K562 (cell line): ENCODE results near the gene SIRT3. TPM values are rescaled to one million over a fixed set of nuclear protein-coding genes. Genes with fewer than 3 reads are reported as not detected.

Experiments used
- DACH1 ChIP-seq: fragments of 450-650 bp; IDR thresholded peaks from 2 replicates; pipeline ENCODE4 v1.6.1; 2018; ENCODE audit not compliant: partially characterized antibody
- DMBX1 ChIP-seq: fragments of 250-450 bp; sonication (Bioruptor Pico); IDR thresholded peaks from 2 replicates; pipeline ENCODE4 v1.8.0; 2022; ENCODE audit warnings: inconsistent platforms, mild to moderate bottlenecking, moderate library complexity, borderline replicate concordance
- E4F1 ChIP-seq: fragments of 250-450 bp; sonication (Bioruptor Pico); IDR thresholded peaks from 2 replicates; pipeline ENCODE4 v1.5.0; 2021; ENCODE audit warnings: mild to moderate bottlenecking, borderline replicate concordance
- ETS1 ChIP-seq: conservative IDR thresholded peaks from 2 replicates; pipeline ENCODE4 v1.6.1; 2011; ENCODE audit warnings: low read depth, mild to moderate bottlenecking, low read length; ENCODE audit not compliant: control insufficient read depth
- HNRNPK ChIP-seq: fragments of 200-400 bp; formaldehyde crosslinking; IDR thresholded peaks from one replicate; pipeline ENCODE4 v1.6.1; 2018; ENCODE audit warnings: mild to moderate bottlenecking, low read depth, low read length; ENCODE audit not compliant: poor library complexity, severe bottlenecking
- MBD1 ChIP-seq: fragments of 250-450 bp; sonication (Bioruptor Pico); IDR thresholded peaks from 2 replicates; pipeline ENCODE4 v1.8.0; 2022; ENCODE audit warnings: inconsistent platforms
- MLLT1 ChIP-seq, 2 experiments: fragments of 450-650 bp; IDR thresholded peaks; 2 replicates each; pipeline ENCODE4 v1.6.1; 2016
- MTA1 ChIP-seq: fragments of 450-650 bp; IDR thresholded peaks from 2 replicates; pipeline ENCODE4 v1.6.1; 2017; ENCODE audit warnings: borderline replicate concordance
- RBM39 ChIP-seq: fragments of 200-400 bp; formaldehyde crosslinking; optimal IDR thresholded peaks from 2 replicates; pipeline ENCODE3; 2018; ENCODE audit warnings: low read depth, low read length
- SREBF1 ChIP-seq: fragments of 150-350 bp; IDR thresholded peaks from 2 replicates; pipeline ENCODE4 v1.6.1; 2014; ENCODE audit warnings: antibody characterized with exemption, low read depth, low read length, borderline replicate concordance
- YY1 ChIP-seq, 3 experiments: IDR thresholded peaks; 2 replicates each; pipeline ENCODE4 v1.6.1; 2011; ENCODE audit warnings: low read length in 2 of 3, mild to moderate bottlenecking in 2 of 3, moderate library complexity in 2 of 3, borderline replicate concordance in 1 of 3, control low read depth in 1 of 3, low read depth in 1 of 3; ENCODE audit not compliant: insufficient read depth in 3 of 3, insufficient replicate concordance in 2 of 3, control insufficient read depth in 1 of 3, insufficient read length in 1 of 3; ENCODE audit errors: extremely low read depth in 1 of 3
- ZNF232 ChIP-seq: sonication (generic); formaldehyde crosslinking; IDR thresholded peaks from 2 replicates; pipeline ENCODE4 v1.8.0; 2022; ENCODE audit warnings: mild to moderate bottlenecking, missing genetic modification reagents
- ZNF512 ChIP-seq: IDR thresholded peaks from 2 replicates; pipeline ENCODE4 v1.6.1; 2016; ENCODE audit warnings: missing genetic modification characterization, missing compliant biosample characterization
- ZNF639 ChIP-seq, 2 experiments: fragments of 200-800 bp in 1 of 2; sonication (Bioruptor generic) in 1 of 2; sonication (generic) in 1 of 2; formaldehyde crosslinking in 1 of 2; IDR thresholded peaks in 1 of 2; conservative IDR thresholded peaks in 1 of 2; 2 replicates each; pipeline versions ENCODE4 v1.5.0 to v1.6.1; 2016 to 2020; ENCODE audit warnings: missing compliant biosample characterization in 1 of 2, missing genetic modification characterization in 1 of 2, missing genetic modification reagents in 1 of 2
- polyA plus RNA-seq, 8 experiments: library from polyadenylated mRNA; depleted of rRNA in 4 of 8; stranded (reverse) in 5 of 8; unstranded in 3 of 8; fragments of >200 nt; fragmentation: Nextera tagmentation in 2 of 8; fragmentation: Illumina TruSeq in 1 of 8; extraction: Ambion mirVana in 2 of 8; extraction: Trizol in 1 of 8; gene quantifications; 2 replicates each; pipeline versions ENCODE4 v1.2.1 to v1.2.3, GENCODE V29; 2011 to 2014; ENCODE audit warnings: inconsistent platforms in 1 of 8, missing spikeins in 1 of 8
- total RNA-seq, 7 experiments: library from RNA; depleted of rRNA in 6 of 7; stranded (reverse); fragments of >200 nt in 6 of 7; fragmentation: Illumina TruSeq in 2 of 7; extraction: Trizol in 2 of 7; gene quantifications; 2 replicates each; pipeline versions ENCODE4 v1.2.1 to v1.2.3, GENCODE V29; 2011 to 2021; ENCODE audit warnings: low replicate concordance in 1 of 7

SIRT3 gene
- total and polyA plus RNA-seq, 9 of the 15 experiments (the other 6 are each of a cell fraction or from before 2014, with no cell fraction given) = 1.9 to 27.5 (median 14.5) TPM

GRCh38 chr11:269146-269890 is 33.2 kb upstream of the SIRT3 start (continued):
- no peak for TF ChIP-seq E4F1 (CRISPR knock-in tag)
- TF ChIP-seq RBM39 = no peak
- no peak for TF ChIP-seq DMBX1 (CRISPR knock-in tag)
- TF ChIP-seq MLLT1 (IDR thresholded peaks at IDR 0.05) = peak; percentile 12 to 15; a peak in 1 of 4 replicates
- 0 out of 4 replicates have a peak, but pooled peaks of 1 of the 2 experiments have one; percentile 16 for TF ChIP-seq ZNF639 (CRISPR knock-in tag; conservative IDR thresholded peaks at IDR 0.05 in 1 of 2, IDR thresholded peaks at IDR 0.05 in 1 of 2)
- no peak for TF ChIP-seq ETS1
- TF ChIP-seq SREBF1 = no peak
- no peak for TF ChIP-seq MBD1 (CRISPR knock-in tag)
- TF ChIP-seq MTA1 = peak; percentile 45; the same call in 1 of the 2 replicates
- TF ChIP-seq YY1 (IDR thresholded peaks at IDR 0.05; ENCODE audit: borderline replicate concordance in 1 of 3, control insufficient read depth in 1 of 3, extremely low read depth in 1 of 3, insufficient read depth in 3 of 3, insufficient read length in 1 of 3, insufficient replicate concordance in 2 of 3, low read depth in 1 of 3, low read length in 2 of 3) = no peak
- TF ChIP-seq HNRNPK = no peak
- no peak for TF ChIP-seq ZNF232
- TF ChIP-seq ZNF512 (tag) = no peak
- no peak for TF ChIP-seq DACH1
